Measurements from ENCODE around the gene SLC24A3.

Gene SLC24A3

GRCh38 chr20:19583532-19584175, 371.2 kb downstream of the SLC24A3 start:
- Mint-ChIP-seq H3K27me3 (ENCODE audit: low read depth, poor library complexity) (peaks cover 44% of the 10 kb centered on the region), H3K27ac (no peak overlapping the region), H3K4me1 (peaks cover 34% of the 10 kb centered on the region), H3K9me3 (no peaks in the 10 kb centered on the region), H3K36me3 (ENCODE audit: low read depth) (no peaks in the 10 kb centered on the region), H3K4me3 (no peak overlapping the region)
- DNase-seq = peak; percentile 91
- peak; percentile 96 for TF ChIP-seq CTCF (IDR thresholded peaks at IDR 0.05)

DNA sequence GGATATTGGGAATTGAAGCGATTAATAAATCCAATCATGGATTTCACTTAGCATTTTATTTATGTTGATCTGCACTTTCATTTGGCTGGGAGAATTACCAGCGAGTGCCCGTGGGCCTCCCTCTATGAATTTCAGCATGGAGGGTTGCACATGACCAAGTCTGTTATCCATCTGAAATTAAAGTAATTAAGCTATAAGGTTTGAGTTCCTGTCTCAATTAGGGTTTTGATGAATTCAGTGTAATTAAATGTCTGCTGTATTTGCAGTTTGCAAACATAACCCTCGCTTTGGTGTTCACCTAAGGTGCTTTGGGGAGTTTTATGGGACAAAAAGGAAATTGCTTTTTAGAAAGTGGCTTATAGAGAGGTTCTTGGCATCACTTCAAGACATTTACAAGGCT, 375.8 kb downstream of the SLC24A3 start:
- H3K4me3 Mint-ChIP-seq = no peak overlapping the region
- peaks cover 10% of the 10 kb centered on the region for H3K36me3 Mint-ChIP-seq (ENCODE audit: low read depth)
- H3K9me3 Mint-ChIP-seq = peaks cover 5% of the 10 kb centered on the region
- TF ChIP-seq CTCF (IDR thresholded peaks at IDR 0.05) = no peak
- H3K27ac Mint-ChIP-seq = no peak overlapping the region
- DNase-seq = no peak
- H3K27me3 Mint-ChIP-seq (ENCODE audit: low read depth, poor library complexity) = peaks cover 52% of the 10 kb centered on the region
- peaks cover 17% of the 10 kb centered on the region for H3K4me1 Mint-ChIP-seq

- Mint-ChIP-seq H3K4me3 (no peak overlapping the region), H3K9me3 (peaks cover 5% of the 10 kb centered on the region), H3K36me3 (ENCODE audit: low read depth) (peaks cover 10% of the 10 kb centered on the region), H3K27me3 (ENCODE audit: low read depth, poor library complexity) (peaks cover 50% of the 10 kb centered on the region), H3K27ac (no peak overlapping the region), H3K4me1 (peaks cover 12% of the 10 kb centered on the region)
- no peak for TF ChIP-seq CTCF (IDR thresholded peaks at IDR 0.05)
- no peak for DNase-seq
Measured at GRCh38 chr20:19588732-19589131, 376.3 kb downstream of the SLC24A3 start.

GRCh38 chr20:19589787-19590362, 377.4 kb downstream of the SLC24A3 start:
- DNase-seq = no peak
- Mint-ChIP-seq H3K4me3 (no peak overlapping the region), H3K27ac (no peak overlapping the region), H3K36me3 (ENCODE audit: low read depth) (peaks cover 10% of the 10 kb centered on the region), H3K9me3 (peaks cover 5% of the 10 kb centered on the region), H3K27me3 (ENCODE audit: low read depth, poor library complexity) (peaks cover 50% of the 10 kb centered on the region), H3K4me1 (peaks cover 9% of the 10 kb centered on the region)
- TF ChIP-seq CTCF (IDR thresholded peaks at IDR 0.05) = no peak

DNA sequence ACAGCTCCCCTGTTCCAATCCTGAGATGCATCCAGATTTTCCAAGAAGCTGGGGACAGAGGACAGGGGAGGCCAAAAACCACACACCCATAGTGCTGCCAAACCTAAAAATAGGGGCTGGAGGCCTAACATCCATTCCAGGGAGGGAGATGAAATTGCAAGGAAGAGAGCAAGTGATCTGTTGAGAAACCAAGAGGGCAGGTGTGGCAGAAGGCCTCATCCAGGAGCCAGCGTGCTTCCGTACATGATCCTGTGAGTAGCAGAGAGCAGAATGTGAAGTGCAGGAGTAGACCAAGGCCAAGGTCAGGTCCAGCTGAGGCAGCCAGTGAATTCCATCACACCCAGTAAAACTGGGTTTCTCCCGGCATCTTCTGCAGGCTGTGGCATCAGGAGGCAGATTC, 377.9 kb downstream of the SLC24A3 start:
- H3K36me3 Mint-ChIP-seq (ENCODE audit: low read depth) = peaks cover 10% of the 10 kb centered on the region
- H3K9me3 Mint-ChIP-seq = peaks cover 5% of the 10 kb centered on the region
- no peak overlapping the region for H3K27ac Mint-ChIP-seq
- H3K4me1 Mint-ChIP-seq = peaks cover 9% of the 10 kb centered on the region
- H3K27me3 Mint-ChIP-seq (ENCODE audit: low read depth, poor library complexity) = peaks cover 45% of the 10 kb centered on the region
- no peak for DNase-seq
- H3K4me3 Mint-ChIP-seq = no peak overlapping the region
- no peak for TF ChIP-seq CTCF (IDR thresholded peaks at IDR 0.05)

DNA sequence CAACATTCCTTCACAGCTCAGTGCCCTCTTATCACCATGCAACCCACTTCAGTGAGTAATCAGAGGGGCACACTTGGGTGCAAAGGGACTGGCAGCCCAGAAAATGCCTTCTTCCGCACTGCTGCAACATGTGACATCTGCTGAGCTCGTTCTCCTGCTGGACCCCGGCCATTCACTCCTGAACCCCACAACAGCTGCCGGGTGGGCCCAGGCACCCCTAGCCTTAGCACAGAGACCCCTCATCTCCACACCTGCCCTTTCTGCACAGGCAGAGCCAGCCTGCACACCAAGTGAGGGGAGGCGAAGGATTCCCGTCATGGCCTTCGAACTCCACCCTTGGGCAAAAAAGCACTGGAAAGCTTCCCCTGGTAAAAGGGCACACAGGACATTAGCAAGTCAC, 381.3 kb downstream of the SLC24A3 start:
- peaks cover 28% of the 10 kb centered on the region for H3K27me3 Mint-ChIP-seq (ENCODE audit: low read depth, poor library complexity)
- peaks cover 8% of the 10 kb centered on the region for H3K4me1 Mint-ChIP-seq
- H3K4me3 Mint-ChIP-seq = no peak overlapping the region

More for the DNA sequence above, 381.3 kb downstream of the SLC24A3 start:
- no peak for DNase-seq
- peaks cover 10% of the 10 kb centered on the region for H3K36me3 Mint-ChIP-seq (ENCODE audit: low read depth)
- H3K27ac Mint-ChIP-seq = no peak overlapping the region
- H3K9me3 Mint-ChIP-seq = peaks cover 5% of the 10 kb centered on the region
- no peak for TF ChIP-seq CTCF (IDR thresholded peaks at IDR 0.05)
